HG03095 (cell line): ENCODE data around the gene BMF.

Experiments used
- ATAC-seq: cut with Tn5 transposase; IDR thresholded peaks from one replicate; pipeline ENCODE4 v1.9.1; 2021; ENCODE audit warnings: moderate library complexity; ENCODE audit not compliant: unreplicated experiment

Gene BMF

DNA sequence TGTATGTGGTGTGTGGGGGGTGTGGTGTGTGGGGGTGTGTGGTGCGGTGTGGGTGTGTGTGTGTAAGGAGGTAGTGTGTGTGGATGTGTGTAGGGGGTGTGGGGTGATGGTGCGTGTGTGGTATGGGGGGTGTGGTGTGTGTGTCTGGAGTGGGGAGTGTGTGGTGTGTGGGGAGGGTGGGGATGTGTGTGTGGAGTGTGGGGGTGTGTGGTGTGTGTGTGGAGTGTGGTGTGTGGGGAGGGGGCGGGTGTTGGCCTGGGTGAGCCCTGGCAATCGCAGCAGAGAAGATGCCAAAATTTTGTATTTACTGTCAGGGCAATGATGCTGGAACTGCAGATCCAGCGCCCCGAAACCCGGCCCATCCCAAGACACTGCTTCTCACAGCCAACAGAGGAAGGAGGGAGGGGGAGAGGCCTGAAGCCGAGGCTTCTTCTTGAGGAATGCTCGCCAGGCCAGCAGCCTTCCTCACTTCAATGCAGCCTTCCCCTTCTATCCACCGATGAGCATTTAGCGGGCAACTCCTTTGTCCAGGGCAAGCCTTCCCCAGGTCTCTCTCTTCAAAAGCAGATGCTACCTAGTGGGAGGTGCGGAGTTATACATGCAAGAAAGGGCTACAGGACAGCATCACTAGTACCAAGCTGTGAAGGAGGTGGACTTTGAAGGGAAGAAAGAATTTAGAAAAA lies 57.8 kb downstream of the BMF start:
- ATAC-seq: no peak

DNA sequence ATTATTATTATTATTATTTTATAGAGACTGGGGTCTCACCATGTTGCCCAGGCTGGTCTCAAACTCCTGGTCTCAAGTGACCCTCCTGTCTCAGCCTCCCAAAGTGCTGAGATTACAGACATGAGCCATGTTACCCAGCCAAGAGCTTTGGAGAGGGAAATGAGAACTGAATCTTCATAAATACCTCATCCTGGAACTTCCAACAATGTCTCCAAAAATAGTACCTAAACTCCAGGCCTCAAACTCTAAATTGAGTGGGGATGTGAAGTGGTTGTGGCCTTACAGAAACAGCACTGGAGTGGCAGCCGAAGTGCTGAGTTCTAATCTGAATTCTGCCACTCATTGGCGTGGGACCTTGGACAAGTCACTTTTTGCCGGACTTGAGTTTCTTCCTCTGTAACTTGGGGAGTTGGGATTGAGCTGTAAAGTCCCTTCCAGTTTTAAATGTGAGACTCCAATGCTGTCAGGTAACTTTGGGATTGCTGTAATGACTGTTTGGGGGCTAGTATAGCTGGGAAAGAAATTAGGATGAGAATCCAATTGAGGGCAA lies 59.7 kb downstream of the BMF start:
- ATAC-seq: no peak

DNA sequence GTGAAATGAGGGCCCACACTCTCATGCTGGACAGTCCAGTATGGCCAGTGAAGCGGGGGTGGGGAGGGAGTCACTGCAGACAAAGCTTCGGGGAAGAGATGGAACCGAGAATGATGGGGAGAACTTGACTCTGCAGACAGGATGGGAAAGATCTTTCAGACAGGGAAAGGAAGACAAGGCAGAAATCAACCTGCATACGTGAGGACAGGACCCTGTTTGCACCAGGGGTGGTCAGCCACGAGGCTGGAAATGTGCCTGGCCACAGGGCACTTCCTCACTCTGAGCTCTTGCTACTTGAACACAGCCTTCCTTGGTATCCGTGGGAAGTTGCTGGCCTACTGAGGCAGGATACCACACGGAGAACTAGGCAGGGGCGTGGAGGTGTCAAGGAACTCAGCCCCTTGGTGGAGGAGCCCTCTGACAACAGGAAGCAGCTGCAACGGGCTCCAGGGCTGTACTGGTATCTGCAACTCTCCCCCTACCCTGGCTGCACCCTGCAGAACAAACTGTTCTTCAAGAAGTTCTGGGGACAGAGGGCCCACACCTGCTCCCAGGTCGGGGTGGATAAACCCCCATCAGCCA lies 60.4 kb downstream of the BMF start:
- no peak for ATAC-seq

DNA sequence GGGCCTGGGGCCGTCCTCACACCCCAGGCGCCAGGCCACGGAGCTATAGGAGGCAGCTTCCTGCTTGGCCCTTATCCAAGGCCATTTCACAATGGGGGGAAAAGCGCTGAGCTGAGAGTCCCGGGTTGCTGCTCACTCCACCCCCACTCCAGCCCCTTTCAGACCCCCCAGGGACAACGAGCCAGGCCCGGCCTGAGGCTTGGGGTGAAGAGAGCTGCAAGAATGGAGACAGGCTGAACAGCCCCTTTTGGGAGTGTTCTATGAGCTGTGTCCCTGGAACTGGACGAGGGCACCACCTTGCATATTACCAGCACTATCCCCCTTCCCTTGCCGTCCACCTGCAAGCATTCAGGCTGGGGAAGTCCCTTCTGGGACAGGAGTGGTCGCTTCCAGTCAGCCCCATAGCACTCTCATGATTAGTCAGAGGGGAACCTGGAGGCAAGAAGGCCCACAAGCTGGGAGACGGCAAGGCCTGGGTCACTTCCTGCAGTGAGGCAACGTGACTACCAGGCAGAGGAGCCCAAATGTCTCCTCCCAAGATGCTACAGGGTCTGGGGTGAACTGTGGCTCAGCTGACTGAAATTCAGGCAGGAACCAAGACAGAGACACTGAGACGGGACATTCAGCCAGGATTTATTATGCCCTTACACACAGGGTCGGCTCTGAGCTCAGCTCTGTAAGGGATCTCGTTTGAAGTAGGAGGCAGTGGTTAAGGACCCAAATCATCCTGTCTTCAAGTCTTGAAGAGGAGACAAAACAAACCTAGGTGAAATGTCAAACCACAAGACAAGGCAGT lies 61.1 kb downstream of the BMF start:
- ATAC-seq: peak; percentile 61

DNA sequence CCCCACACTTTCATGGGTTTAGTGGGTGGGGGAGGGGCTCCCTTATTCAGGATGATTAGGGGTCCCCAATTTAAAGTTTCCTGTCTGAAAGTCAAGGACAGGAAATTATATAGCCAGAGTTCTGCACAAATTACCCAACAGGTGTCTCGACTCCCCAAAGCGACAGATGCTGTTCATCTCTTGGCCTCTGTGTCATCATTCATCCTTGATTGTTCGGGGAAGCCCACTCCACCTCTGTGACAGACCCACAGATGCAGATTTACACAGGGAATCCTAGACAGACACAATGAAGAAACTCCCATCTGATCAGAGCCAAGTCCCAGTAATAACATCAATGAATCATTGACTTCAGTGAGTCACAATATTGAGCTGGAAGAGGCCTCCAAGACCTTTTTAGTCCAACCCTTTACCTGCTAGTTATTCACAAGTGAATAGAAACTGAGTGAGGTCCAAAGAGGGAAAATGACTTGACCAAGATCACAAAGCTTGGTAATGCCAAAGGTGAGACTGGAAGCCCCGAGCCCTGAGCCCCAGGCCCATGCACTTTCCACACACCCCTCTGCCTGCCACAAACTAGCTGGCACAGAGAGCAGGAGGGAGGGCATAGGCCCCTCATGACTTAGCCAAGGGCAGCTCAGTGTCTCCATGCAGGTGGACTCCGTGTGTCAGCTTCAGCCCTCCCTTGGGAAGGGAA lies 61.8 kb downstream of the BMF start:
- no peak for ATAC-seq

DNA sequence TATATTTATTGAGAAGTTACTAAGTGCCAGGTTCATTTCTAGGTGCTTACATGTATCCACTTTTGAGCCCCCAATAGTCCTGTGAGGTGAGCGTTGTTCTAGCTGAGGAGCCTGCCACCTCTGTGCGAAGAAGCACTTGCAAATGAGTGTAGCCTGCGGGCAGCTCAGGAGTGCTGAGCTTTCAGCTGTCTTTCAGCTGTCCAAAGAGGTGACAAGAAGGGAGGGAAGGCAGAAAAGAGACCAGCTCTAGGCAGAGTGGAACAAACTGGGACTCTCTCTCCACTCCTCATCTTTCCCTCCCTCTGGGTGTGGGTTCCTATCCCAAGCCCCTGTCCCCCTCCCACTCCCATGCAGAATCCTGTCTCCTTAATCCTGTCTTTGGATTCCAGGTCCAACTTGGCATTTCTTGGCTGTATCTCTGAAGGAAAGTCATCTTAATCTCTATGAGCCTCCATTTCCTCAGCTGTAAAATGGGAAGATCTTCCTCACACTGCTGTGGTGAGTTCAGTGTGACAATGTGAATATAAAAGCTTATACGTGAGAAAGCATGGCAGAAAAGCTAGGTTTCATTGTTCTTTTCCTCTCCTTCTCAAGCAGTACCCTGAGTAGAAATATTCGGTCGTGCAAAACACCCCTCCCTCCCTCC lies 63.0 kb downstream of the BMF start:
- ATAC-seq: no peak

DNA sequence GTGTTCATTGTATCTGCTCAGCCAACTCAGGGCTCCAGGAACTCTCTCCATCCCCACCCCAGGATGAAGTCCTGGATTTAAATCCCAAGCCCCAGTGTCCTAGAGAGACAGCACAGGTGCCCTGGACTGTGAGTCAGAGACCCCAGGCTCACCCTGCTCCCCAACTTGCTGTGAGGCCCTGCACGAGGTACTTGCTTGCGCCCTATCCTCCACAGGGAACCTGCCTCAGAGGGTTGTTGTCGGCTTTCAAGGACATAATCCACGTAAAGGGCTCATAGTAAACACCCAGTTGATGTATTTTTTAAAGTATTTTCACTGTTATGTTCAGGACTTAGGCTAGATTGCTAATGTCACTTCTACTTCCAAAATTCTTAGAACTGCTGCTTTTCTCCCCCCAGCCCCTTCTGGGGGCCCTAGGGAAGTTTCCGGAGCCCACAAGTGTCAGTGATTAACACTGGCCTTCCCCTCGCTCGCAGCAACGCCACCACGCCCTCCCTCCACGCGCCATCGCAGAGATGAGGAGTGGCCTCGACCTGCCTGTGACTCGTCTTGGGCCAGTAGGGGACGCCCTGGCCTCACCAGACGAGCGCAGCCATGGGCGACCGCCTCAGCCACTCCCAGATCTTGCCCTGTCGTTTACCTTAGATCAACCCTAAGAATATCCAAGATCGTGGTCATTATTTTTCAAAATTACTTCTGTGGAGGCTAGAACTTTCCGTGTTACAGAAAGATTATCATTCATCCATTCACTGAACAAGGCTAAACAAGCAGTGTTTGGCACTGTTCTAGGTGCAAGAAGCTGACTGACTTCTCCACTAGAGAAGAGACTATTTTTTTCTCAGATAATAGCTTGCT lies 63.7 kb downstream of the BMF start:
- peak; percentile 56 for ATAC-seq

DNA sequence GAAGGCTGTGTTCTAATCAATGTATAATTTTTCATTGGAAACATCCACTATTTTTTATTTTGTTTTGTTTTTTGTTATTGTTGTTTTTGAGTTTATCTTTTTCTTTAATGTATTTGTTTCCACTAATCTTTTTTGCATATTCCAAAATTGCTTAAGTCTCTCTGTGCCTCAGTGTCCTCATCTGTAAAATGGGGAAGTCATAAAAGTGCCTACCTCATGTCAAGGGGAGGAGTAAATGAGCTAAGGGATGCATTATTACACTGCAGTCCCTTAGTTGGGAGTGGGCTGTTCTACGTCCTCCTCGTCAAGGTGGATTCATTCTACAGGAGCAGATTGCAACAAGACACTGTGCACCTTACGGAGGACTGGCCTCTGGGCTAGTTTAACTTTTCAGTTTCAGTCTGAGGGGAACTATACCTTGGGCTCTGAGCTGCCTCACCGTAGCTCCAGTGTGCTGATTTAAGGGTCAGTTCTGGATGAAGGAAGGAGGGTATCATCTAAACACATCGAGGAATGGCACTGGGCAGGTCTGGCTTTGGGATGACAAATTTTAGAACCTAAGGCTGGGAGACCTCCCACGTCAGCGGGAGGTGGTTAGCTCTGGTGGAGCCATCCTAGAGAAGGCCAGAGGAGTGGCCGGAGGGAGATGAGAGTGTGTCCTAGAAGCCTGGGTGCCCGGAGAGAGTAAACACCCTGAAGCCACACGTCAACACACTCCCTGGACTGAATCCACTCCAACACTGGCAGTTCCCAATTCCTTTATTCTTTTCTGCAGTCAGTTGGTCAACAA lies 64.6 kb downstream of the BMF start:
- no peak for ATAC-seq

DNA sequence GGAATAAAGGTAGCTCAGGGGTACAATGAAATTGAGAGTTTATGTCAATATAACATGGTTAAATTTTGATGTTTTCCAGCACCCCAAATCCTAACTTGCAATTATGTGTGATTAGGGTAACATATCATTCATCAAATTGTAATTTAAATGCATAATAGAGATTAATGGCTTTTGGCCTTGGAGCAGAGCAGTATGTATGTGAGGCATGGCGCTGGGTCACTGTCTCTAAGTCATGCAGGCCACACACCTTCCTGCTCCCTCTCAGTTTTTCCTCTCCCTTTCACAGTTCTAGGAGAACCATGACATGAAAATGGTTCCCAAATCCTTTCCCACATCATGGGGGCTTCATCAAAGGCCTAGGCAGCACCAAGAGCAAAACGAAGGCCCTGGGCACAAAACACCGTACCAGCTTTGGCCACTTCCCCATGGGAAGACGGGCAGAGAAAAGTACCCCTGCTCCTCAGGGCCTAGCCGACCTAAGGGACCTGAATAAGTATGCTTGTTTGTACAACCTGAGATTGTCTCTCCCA lies 65.8 kb downstream of the BMF start:
- no peak for ATAC-seq

DNA sequence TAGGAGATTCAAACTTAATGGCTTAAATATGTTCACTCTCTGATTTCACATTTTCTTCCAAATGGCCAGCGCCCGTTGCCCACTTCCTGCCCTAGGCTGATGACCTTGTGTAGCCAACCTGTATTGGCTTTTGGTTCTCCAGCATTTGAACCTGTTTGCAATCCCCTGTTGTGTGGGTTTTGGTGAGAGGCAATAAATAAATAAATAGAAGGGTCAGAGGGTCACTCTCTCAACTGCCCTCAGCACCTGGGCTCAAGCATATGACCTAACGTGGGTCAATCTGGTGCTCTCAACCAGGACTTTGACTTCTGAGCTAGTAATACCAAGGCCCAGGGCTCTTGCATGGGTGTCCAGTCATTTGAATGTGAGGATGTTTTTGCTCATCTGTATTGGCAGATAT lies 67.9 kb downstream of the BMF start:
- ATAC-seq: no peak

DNA sequence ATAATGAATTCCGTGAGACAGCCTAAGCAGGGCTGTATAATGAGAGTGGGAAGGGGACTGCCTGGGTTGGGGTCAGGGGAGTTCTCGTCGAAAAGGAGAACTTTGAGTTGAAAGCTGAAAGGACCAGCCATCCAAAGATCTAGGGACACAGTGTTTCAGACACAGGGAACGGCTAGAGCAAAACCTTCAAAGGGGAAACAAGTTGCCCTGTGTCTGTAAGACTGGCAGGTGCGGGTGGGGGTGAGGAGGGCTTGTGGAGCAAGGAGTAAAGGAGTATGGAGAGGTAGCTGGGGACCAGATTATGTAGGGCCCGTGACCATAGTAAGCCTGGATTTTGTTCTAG lies 68.4 kb downstream of the BMF start:
- ATAC-seq: no peak

DNA sequence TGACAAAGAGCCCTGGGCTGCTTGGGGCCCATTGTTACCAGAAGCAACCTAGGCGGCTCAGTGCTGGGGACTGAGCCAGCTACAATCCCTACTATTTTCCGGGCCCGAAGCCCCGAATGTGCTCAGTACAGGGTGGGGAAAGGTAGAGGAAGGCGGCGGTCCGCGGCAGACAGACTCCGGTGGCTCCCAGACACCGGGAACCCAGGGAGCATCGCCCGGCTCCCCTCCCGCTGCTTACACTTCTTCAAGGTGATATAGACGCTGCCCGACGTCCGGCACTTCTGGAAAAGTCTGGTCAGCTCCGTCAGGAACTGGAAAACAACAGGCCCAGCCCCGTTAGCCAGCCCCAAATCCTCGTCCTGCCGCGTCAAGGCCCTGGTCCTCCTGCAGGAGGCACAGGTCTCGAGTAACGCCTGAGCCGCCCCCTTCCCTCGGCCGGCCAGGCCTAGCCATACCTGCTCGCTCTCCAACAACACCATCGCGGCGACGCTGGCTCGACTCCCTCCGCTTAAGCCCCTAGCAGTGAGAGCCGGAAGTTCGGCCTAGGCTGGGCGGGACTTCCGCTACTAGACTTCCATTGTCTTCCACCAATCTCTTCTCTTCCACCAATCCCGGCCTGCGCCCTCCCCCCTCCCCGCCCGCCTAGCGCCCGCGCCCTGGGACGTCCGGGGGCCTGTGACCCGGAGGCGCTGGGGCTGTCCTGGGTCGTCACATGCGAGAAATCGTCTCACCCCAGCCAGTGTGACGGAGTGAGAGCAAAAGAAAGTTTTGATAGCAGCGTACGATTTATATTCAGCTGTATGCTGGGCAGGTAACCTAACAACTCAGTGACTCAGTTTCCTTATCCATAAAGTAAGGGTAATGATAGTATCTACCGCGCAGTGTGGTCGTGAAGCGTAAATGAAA lies 69.8 kb downstream of the BMF start, which contains the start of gene SRP14:
Gene SRP14, minus strand, starts transcription at position 544 of the 906 bp plus-strand sequence. Its CDS starts 65 bp downstream, at position 479.
- peak; percentile 80 for ATAC-seq

DNA sequence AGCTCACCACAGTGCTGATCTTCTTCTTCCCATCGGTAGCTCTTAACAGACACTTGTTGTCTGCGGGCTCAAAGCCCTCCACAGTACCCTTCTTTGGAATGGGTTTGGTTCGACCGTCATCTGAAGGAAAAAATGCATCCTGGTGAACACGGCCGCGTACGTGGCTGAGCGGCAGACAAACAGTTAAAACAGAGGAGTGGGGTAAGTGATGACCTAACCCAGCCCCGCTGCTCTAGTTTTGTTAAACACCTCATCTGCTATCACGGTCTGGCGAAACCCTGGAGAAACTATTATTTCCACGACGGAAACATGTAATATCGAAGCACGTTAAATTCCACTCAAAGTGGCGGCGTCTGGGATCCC lies 70.4 kb downstream of the BMF start:
- ATAC-seq: no peak
